Measurements from ENCODE around the gene NAALADL2.
"Not testable (repeated sequence)": the region's sequence is repeated elsewhere in the genome, so short reads cannot be mapped to it uniquely, and the experiment has no call there.

NAALADL2 gene

GRCh38 chr3:175149675-175150074 lies 290.5 kb downstream of the NAALADL2 start:
- DNase-seq, result no peak

GRCh38 chr3:175150812-175151401 lies 291.8 kb downstream of the NAALADL2 start:
- DNase-seq, result no peak

GRCh38 chr3:175153595-175153994 lies 294.5 kb downstream of the NAALADL2 start:
- no peak for DNase-seq

GRCh38 chr3:175155172-175155571 lies 296.0 kb downstream of the NAALADL2 start:
- no peak for DNase-seq

GRCh38 chr3:175159202-175159601 lies 300.1 kb downstream of the NAALADL2 start:
- DNase-seq, result no peak

GRCh38 chr3:175161291-175161690 lies 302.2 kb downstream of the NAALADL2 start:
- DNase-seq, result no peak

GRCh38 chr3:175163686-175164085 lies 304.6 kb downstream of the NAALADL2 start:
- no peak for DNase-seq

GRCh38 chr3:175173117-175173516 lies 314.0 kb downstream of the NAALADL2 start:
- DNase-seq, result not testable (repeated sequence)

- no peak for DNase-seq
Observed at GRCh38 chr3:175176556-175176955, 317.4 kb downstream of the NAALADL2 start.

- DNase-seq, result no peak
Observed at GRCh38 chr3:175179055-175179454, 319.9 kb downstream of the NAALADL2 start.

GRCh38 chr3:175184392-175184791 lies 325.3 kb downstream of the NAALADL2 start:
- no peak for DNase-seq

- no peak for DNase-seq
Observed at GRCh38 chr3:175185903-175186302, 326.8 kb downstream of the NAALADL2 start.

- no peak for DNase-seq
Observed at GRCh38 chr3:175186511-175186910, 327.4 kb downstream of the NAALADL2 start.

GRCh38 chr3:175187586-175187985 lies 328.5 kb downstream of the NAALADL2 start:
- DNase-seq, result no peak

- DNase-seq, result no peak
Observed at GRCh38 chr3:175192536-175192935, 333.4 kb downstream of the NAALADL2 start.

GRCh38 chr3:175193815-175194518 lies 334.8 kb downstream of the NAALADL2 start:
- no peak for DNase-seq

GRCh38 chr3:175198991-175199783 lies 340.1 kb downstream of the NAALADL2 start:
- DNase-seq, result no peak

GRCh38 chr3:175199961-175200360 lies 340.8 kb downstream of the NAALADL2 start:
- no peak for DNase-seq

- no peak for DNase-seq
Observed at GRCh38 chr3:175200391-175201095, 341.4 kb downstream of the NAALADL2 start.

- DNase-seq, result no peak
Observed at GRCh38 chr3:175207361-175207760, 348.2 kb downstream of the NAALADL2 start.

- DNase-seq, result no peak
Observed at GRCh38 chr3:175208326-175208725, 349.2 kb downstream of the NAALADL2 start.

- no peak for DNase-seq
Observed at GRCh38 chr3:175211466-175211865, 352.3 kb downstream of the NAALADL2 start.

- DNase-seq, result no peak
Observed at GRCh38 chr3:175212896-175213295, 353.8 kb downstream of the NAALADL2 start.
